ENCODE measurements around the gene TNKS1BP1.
"Not testable (repeated sequence)": the region's sequence is repeated elsewhere in the genome, so short reads cannot be mapped to it uniquely, and the experiment has no call there.

TNKS1BP1 gene

DNA sequence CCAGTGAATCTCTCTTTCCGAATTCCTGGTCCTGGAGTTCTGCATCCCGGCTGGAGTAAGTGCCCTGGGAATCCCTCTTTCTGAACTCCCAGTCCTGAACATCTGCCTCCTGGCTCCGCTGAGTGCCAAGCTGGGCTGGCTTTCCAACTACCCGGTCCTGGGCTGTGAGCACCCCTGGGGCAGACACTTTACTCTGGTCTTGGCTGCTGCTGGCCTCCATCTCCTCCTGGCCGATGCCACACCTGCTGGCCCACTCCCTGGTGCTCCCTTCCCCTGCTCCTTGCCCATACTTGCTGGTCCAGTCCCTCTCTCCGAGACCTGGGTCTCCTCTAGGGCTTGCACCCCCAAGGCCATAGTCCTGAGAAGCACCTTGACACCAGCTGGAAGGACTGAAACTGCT, 14.7 kb downstream of the TNKS1BP1 start:
- DNase-seq, result no peak

DNA sequence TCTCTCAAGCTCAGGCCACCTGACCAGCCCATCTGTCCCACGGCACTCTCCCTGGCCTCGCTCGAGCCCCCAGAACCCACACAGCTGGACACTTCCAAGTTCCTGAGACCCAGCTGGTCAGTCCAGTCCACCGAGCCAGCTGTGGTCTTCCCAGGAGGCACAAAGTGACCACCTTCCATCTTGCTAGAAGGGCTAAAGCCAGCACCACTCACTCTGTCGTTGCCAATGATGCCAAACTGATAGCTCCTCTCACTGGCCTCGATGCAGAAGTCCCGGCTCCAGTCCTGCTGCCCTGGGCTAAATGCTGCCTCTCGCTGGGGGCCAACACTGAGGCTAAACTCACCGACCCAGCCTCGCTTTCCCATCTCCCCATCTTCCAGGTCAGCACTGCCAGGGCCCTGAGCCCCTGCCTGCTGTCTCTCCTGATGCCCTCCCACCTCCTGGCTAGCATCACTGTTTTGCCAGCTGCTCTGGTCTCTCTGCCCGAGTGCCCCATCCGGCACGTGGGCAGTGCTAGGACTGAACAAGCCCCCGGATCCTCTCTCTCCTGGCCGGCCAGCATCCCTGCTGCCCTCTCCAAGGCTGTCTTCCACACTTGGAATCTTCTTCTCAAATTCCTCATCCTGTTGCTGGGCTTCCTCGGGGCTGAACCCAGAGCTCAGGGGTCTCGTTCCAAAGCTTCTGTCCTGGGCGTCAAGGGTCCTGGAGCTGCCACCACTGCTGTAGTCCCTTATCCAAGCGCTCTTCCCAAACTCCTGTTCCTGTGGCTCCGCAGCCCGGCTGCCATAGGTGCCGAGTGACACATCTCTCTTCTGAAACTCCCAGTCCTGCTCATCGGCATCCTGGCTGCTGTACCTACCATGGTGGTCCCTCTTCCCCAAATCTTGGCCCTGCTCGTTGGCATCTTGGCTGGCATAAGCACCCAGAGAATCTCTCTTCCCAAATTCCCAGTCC, 15.4 kb downstream of the TNKS1BP1 start:
- DNase-seq, result no peak

GRCh38 chr11:57308426-57309060, 16.2 kb downstream of the TNKS1BP1 start:
- no peak for DNase-seq

- DNase-seq, result no peak
Measured at GRCh38 chr11:57307666-57308270, 17.0 kb downstream of the TNKS1BP1 start.

DNA sequence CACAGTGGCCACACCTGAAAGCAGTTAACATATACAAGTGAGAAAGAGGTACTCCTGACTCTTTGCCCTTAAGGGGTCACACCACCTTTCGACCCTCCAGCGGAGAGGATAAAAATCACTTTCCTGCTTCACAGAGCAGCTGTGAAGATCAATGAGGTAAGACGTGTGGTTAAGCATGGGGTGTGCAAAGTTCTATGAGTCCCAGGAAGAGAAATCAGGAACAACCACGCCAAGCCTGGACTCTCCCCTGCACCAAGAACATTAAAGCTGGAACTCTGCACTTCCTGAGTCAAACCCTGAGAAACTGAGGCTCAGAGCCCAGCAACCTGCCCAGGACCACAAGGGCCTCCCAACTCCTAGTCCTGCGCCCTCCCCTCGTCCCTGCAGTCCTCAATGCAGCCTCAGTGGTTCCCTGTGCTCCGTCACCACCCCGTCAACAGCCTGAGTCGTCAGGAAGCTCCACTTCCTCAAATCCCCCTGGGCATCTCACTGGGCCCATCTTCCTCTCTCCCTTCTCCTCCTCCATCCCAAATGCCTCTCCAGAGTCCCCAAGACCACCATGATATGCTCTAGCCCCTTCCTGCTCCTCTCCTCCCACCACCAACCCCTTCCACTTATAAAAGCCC, 17.7 kb downstream of the TNKS1BP1 start:
- DNase-seq, result no peak

DNA sequence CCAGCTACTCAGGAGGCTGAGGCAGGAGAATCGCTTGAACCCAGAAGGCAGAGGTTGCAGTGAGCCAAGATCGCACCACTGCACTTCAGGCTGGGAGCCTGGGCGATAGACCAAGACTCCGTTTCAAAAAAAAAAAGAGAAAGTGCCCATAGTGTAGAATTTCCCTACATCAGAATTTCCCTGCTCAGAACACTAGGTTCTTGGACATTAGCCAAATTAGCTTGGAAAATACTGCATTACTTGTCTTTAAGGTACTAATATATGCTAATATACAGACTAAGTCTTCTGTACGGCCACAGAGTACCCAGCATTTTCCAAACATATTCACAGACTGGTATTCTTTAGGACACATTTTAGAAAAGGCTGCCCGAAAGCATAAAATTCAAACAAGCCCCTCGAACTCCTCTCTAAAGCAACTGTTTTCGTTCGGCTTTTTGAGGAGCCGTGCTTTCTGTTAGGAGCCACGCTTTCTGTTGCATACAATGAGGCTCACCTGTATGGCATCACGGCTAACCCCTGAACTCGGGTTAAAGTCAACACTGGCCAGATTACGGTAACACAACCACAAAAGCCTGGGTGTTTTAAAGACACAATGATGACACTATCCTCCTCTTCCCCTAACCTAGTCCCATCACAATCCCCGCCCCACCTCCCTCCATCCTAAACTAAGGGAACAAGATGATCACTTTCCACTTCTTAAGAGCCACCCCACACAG, 18.4 kb downstream of the TNKS1BP1 start:
- no peak for DNase-seq

DNA sequence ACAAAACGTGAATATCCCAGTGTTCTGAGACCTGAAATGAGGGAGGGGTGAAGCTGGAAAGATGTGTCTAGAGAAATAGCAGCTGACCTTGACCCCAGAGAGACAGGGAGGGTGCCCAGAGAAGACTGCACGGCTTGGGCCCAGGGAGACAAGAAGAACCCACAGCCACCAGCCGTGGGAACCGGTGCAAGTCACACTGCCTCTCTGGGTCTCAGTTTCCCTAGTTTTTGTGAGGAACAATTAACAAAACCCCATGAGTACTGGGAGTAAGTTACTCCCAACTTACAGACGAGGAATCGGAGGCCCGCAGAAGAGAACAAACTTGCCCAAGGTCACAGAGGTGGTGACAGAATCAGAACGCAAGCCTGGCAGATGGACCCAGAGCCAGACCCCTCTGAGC, 19.2 kb downstream of the TNKS1BP1 start:
- no peak for DNase-seq

- DNase-seq, result no peak
Measured at GRCh38 chr11:57303990-57304579, 20.7 kb downstream of the TNKS1BP1 start.

DNA sequence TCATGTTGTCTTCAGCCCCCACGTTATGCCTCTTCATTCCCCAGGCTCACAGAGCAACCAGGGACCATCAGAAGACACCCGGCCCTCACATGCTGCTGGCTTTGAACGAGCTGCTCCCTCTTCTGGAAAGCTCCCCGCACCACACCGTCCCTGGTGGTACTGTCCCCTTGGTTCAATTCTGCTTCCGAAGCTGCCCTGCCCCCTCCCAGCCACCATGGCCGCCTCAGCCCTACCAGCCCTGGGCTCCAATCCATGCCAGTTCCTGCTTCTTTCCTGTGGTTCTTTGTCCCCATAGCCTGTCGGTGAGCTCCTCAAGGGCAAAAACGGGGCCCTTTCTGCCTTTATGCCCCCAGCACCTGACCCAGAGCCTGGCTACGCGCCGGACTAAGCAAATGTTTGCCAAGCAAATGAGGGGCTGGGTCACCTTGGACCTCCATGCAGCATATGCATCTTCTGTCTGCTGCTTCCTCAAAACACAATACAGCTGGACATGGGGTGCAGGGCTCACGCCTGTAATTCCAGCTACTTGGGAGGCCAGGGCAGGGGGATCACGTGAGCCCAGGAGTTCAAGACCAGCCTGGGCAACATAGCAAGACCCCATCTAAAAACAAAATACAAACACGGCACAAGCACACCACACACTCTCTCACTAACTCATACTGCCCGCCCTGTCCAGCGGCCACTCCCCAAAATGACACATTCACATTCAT, 21.3 kb downstream of the TNKS1BP1 start:
- DNase-seq, result no peak

DNA sequence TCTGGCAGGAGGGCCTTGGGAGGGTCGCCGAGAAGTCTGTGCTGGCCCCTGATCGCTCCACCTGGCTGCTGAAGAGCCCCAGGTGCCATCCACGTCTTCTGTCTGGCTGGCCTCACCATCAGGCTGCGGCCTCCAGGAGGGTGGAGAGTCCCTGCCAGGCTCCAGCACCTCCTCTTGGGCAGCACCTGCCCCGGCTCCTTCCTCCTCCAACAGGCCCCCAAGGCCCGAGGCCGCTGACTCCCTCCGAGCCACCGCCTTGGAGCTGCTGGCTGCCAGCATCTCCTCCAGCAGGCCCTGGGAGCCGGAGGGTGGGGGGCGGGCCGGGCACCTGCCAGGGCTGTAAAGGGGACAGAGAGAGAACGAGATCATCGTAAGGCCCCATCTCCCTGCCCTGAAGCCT, 22.3 kb downstream of the TNKS1BP1 start:
- DNase-seq, result no peak

- DNase-seq, result no peak
Measured at GRCh38 chr11:57301711-57302423, 22.9 kb downstream of the TNKS1BP1 start.

DNA sequence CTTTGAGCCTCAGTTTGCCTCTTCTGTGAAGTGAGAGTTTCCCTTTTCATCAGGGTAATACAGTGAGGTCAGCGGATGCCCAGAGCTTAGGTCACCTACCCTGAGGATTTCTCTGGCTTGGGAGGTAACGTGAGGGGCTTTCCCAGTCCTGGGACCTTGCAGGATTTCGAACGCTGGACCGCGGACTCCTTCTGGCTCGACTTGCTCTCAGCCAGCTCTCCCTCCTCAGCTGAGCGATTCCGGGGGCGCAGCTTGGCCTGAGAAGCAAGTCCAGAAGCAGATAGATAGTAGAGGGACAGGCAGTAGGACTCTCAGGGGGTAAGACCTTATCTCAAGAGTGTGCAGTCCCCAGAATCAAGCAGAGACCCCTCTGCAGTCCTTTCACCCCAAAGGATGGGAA, 24.0 kb downstream of the TNKS1BP1 start:
- no peak for DNase-seq

- no peak for DNase-seq
Measured at GRCh38 chr11:57299150-57299737, 25.5 kb downstream of the TNKS1BP1 start.

GRCh38 chr11:57297221-57297620, 27.5 kb downstream of the TNKS1BP1 start:
- no peak for DNase-seq

DNA sequence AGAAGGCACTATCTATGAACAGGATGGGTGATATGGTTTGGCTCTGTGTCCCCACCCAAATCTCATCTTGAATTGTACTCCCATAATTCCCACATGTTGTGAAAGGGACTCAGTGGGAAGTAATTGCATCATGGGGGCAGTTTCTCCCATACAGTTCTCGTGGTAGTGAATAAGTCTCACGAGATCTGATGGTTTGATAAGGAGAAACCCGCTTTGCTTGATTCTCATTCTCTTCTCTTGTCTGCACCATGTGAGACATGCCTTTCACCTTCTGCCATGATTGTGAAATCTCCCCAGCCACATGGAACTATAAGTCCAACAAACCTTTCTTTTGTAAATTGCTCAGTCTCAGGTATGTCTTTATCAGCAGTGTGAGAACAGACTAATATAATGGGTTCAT, 28.5 kb downstream of the TNKS1BP1 start:
- DNase-seq, result not testable (repeated sequence)

DNA sequence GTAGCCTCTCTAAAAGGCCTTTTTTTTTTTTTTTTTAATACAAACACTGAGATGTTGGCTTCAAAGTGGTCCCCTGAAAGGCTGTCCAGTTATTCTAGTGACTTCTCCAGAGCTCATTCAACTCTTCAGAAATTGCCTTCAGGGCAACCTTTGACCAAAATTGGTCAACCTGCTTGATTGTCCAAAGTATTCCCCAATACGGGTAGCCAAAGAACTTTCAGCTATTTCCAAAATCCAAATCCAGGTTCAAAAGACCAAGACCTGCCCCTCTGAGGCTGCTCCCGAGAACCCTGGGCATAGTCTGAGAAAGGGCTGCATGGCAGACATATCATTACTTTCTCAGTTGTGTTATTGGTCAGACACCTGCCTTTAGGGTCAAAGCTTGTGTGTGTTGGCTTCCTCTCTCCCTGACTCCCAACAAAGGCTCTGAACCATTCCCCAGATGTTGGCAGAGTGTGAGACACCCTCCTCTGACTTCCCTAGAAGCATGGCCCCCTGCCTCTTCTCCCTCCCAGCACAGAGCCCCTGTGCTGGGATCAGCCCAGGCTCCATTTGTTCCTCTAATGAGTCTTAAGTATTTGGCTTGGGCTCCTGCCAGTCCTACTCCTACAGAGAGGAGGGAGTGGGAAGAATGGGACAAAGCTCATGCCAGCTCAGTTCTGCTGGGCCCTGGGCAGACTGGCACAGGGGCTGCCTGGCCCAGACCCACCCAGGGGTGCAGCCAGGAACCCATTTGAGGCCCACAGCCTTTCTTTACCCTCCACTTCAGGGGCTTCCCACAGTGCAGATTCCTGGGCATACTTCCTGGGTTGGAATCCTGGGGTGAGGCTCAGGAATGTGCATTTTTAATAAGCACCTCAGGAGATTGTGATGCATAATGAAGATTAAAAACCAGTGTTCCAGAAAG, 30.3 kb downstream of the TNKS1BP1 start:
- no peak for DNase-seq

DNA sequence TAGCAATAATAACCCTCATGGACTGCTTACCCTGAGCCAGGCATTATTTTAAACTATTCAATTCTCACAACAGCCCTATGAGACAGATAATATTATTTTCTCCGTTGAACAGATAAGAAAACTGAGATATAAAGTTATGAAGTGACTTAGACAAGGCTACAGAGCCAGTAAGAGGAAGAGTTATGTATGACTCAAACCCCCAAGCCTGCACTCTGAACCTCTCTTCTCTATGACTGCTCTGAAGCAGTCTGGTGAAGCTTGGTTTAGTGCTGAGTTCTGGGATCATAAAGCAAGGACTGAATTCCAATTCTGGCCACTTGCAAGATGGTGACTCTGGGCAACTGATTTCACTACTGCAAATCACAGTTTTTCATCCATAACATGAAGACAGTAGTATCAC, 34.5 kb downstream of the TNKS1BP1 start:
- no peak for DNase-seq

DNA sequence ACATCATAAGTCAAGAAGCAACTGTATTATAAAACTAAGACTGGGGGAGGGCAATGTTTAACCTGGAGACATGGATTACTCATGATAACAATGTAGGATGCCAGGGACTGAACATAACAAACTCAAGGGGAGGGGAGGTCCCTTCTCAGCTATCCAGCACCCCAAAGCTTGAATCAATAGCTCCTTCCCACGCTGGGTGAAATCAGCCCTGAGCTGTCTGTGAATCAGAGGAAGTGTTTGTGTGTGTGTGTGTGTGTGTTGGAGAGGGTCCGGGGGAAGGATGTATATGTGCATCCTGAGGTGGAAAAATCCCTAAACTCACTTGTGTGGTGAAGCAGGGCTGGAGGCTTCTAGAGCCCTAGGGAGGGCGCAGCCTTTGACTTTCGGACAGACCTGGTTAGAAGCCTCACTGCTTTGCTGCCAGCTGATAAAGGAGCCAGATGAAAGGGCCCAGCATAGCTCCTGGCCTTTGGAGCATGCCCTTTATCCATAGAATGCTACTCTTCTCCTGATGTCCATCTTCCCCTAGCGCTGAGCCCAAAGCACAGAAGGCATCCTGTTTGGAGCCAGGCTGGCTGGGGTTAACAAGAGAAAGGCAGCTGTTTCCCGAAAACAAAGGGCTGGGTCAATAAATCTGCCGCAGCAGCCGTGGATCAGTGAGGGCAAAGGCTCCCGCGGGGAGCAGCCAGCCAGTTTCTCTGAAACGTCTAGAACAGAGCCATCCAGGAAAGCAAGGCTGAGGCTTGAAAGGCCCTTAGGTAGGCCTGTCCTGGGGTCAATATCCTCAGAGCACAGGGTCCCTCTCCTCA, 35.8 kb downstream of the TNKS1BP1 start:
- no peak for DNase-seq

DNA sequence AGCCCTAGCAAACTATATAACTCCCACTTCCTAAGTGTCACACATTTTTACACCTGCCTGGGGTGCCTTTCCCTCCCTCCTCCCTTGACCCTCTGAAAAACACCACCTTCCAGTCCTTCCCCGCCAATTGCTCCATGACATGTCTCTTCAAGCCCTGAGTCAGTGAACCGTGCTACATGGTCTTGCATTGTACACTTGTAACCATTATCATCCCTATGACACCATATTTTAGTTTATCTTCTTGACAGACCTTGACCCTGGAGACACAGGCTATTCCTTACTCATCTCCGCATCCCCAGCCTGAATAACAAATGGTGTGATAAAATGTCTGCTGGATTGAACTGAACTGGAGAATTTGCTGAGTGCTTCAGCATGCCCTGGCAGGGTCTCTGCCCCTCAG, 36.9 kb downstream of the TNKS1BP1 start:
- DNase-seq, result no peak
